HG02642 (cell line): ENCODE data around the gene CCDC121.
A peak's percentile ranks its signal among the peaks of the same experiment; 100 is the strongest.

ENCODE experiments used
- ATAC-seq: cut with Tn5 transposase; IDR thresholded peaks from one replicate; pipeline ENCODE4 v1.9.1; 2021; ENCODE audit warnings: mild to moderate bottlenecking; ENCODE audit not compliant: unreplicated experiment, poor library complexity

Gene CCDC121

DNA sequence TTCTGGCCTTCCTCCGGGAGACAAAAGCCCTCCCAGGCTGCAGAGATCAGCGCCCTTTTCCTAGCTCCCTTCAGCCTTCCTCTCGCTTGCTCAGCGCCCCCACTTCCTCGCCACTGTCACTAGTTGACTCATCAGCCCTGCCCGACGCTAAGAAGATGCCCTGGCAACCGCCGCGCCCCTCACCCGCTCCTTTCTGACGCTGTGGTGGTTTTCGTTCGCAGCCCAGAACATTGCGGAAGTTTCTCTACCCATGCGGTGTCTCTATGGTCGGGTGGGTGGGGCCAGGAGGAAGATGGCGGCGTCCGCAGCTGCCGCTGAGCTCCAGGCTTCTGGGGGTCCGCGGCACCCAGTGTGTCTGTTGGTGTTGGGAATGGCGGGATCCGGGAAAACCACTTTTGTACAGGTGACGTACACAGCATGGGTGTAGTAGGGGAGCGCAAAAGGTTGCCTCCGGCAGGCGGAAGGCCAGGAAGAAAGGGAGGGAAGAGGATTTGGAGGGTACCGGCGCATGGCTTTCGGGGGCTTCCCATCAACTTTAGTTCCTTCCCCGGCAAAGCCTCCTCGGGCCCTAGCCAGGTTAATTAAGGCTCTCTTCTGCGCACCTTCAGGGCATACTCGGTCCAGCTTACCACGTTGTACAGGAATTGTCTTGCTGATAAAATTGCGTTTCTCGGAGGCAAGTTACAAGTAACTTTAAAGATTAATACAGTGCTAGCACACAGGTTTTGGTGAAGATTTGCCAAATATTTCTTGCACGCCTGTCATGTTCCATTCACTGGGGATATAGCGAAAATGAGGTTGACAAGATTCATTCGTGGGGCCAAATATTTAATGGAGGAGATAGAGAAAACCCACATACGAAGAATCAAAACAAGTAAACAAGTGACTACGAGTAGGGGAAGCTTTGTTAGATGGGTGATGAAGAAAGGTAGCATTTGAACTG, at the start of gene CCDC121, which contains the start of gene GPN1:
TSS of gene CCDC121 (minus strand) at position 246 of the 943 bp plus-strand sequence. CDS start 1,213 bp downstream, outside the sequence.
TSS of gene GPN1 (plus strand) at position 284 of the 943 bp plus-strand sequence. CDS start at position 293, 9 bp downstream.
- peak; percentile 97 for ATAC-seq

DNA sequence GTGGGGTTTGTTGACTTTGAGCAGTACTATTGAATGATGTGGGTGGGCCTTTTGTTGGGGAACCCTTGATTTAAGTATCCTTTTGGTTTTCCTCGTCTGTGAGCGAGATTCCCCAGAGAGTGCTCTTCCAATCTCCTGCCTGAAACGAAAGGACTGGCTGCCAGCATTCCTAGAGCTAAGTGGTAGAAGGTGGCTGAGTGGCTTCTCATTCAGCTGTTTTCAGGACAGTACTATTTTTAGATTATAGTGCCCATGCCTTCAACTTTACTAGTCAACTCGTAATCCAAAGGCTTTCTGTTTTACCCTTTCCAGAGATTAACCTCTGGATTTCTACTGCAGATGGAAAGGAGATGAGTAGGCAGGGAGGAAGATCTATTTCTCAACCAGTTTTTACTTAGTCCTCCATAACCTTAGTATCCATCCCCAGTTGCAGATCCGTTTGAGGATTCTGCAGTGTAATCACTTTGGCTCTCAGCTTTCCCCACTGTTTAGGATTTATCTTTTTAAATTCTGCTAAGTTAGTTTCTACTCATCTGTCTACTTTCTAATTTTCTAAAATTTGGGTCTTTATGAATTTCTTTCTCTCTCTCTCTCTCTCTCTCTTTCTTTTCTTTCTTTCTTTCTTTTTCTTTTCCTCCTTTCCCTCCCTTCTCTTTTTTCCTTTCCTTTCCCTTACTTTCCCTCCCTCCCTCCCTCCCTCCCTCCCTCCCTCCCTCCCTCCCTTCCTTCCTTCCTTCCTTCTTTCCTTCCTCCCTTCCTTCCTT, 44.1 kb upstream of the CCDC121 start:
- no peak for ATAC-seq

- ATAC-seq: no peak
Measured at GRCh38 chr2:27671235-27671634, 42.4 kb upstream of the CCDC121 start.

- no peak for ATAC-seq
Measured at GRCh38 chr2:27667446-27667845, 38.6 kb upstream of the CCDC121 start.

GRCh38 chr2:27664622-27665363, 36.0 kb upstream of the CCDC121 start:
- no peak for ATAC-seq

GRCh38 chr2:27664154-27664574, 35.4 kb upstream of the CCDC121 start:
- ATAC-seq: peak; percentile 8

DNA sequence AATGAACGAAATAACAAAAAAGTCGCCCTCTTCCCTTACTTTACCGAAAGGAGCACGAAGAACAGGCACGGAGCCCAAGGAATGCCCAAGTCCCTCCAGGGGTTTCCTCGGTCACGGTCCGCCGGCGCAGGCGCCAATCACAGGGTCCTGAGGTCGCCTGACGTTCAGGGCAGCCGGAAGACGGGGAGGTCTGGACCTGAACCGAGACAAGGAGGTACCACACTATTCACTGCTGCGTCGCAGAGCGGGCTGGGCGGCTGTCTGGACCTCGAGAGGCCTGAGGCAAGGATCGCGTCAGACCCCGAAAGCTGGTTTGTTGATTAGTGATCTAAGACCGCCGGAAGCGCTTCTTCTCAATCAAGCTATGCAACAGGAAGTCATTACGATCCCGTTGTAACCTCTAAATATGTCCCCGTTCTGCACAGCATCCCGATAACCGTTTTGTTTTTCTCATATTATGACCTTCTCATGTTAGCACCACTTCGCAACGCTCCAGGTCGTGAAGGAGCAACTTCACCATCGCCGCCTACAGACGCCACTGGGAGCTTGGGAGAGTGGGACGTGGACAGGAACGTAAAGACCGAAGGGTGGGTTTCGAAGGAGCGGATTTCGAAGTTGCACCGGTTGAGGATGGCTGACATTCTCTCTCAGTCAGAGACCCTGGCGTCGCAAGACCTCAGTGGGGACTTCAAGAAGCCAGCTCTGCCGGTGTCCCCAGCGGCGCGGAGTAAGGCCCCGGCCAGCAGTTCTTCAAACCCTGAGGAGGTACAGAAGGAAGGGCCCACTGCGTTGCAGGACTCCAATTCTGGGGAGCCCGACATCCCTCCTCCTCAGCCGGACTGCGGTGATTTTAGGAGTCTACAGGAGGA, 34.7 kb upstream of the CCDC121 start, which contains the start of the genes SLC4A1AP and SUPT7L:
TSS of gene SLC4A1AP (plus strand) at position 605 of the 869 bp plus-strand sequence. CDS start at position 631, 26 bp downstream.
TSS of gene SUPT7L (minus strand) at position 330 of the 869 bp plus-strand sequence. CDS start 1,422 bp downstream, outside the sequence.
- ATAC-seq: peak; percentile 80

- no peak for ATAC-seq
Measured at GRCh38 chr2:27661371-27661770, 32.6 kb upstream of the CCDC121 start.

DNA sequence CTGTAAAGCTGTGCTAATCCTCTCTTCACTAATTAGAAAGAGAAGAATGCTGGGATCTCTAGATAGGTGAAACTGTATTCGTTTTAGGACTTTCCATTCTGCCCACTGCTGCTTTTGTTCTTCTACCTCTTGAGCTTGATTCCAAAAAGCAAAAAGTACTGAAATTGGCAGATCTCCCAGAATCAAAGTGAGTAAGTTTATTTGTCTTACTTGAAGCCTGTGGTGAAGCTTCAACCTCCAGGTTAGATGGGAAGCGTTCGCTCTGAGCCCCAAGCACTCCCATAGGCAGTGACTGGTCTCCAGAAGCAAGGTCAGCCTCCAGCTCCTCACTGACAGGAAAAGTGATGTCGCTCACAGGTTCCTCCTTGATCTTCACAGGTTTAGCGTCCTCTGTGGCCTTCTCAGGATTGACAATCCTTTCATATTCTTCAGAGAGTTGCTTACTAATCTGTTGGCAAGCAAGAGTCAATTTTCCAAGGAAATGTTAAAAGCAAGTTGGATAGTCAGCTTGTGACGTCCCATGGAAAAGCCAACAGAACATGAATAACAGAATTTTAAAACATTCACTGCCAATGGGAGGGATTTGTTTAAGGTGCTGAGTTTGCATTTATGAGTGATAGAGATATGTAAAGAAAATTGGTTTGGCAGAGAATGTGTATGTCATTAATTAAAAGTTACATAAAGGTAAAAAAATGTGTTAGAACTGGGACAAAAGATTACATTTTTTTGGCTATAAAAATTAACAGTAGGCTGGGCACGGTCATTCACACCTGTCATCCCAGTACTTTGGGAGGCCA, 26.5 kb upstream of the CCDC121 start:
- ATAC-seq: no peak

- ATAC-seq: no peak
Measured at GRCh38 chr2:27653397-27653796, 24.6 kb upstream of the CCDC121 start.

- ATAC-seq: no peak
Measured at GRCh38 chr2:27652790-27653189, 24.0 kb upstream of the CCDC121 start.

- ATAC-seq: no peak
Measured at GRCh38 chr2:27652341-27652740, 23.5 kb upstream of the CCDC121 start.

DNA sequence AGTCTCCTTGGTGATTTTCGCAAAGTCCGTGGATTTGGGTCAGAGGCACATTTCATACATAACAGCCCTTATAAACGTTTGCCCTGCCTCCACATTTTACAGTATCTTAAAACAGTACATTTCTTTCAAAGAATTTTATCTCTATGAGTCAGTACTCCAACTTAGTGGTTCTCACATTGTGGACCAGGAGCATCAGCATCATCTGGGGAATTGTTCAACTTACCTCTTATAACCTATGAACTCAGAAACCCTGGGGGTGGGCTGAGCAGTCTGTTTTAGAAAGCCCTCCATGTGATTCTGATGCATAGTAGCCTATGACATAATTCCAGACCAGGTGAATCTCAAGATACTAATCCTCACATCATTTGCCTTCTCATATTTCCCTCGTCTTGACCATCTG, 22.2 kb upstream of the CCDC121 start:
- ATAC-seq: no peak

- ATAC-seq: no peak
Measured at GRCh38 chr2:27647737-27648136, 18.9 kb upstream of the CCDC121 start.

GRCh38 chr2:27647289-27647688, 18.5 kb upstream of the CCDC121 start:
- ATAC-seq: no peak

GRCh38 chr2:27645197-27645596, 16.4 kb upstream of the CCDC121 start:
- no peak for ATAC-seq

GRCh38 chr2:27640722-27641245, 12.0 kb upstream of the CCDC121 start:
- no peak for ATAC-seq

GRCh38 chr2:27638709-27639108, 9.9 kb upstream of the CCDC121 start:
- no peak for ATAC-seq
